Right lobe of liver (tissue), 6 donors: ENCODE measurements around the gene WFIKKN1. TPM values are rescaled to one million over a fixed set of nuclear protein-coding genes. Genes with fewer than 3 reads are reported as not detected.

Experiments used
- ATAC-seq, 4 donors: fragments of 200-7000 bp; cut with Tn5 transposase; one replicate each; pipeline ENCODE4 v1.9.1; 2020; ENCODE audit warnings: mild to moderate bottlenecking in 4 of 4, moderate library complexity in 4 of 4
- DNase-seq, 3 donors: peaks; one replicate each; pipeline ENCODE4 v3.0.0-alpha.2; 2020
- H3K27ac ChIP-seq, 3 donors: fragments of 200-600 bp; one replicate each; pipeline ENCODE4 v1.8.0; 2022
- H3K27me3 ChIP-seq, 2 donors: fragments of 200-600 bp; one replicate each; pipeline ENCODE4 v1.8.0; 2022
- H3K36me3 ChIP-seq, 4 donors: fragments of 200-600 bp; sonication (generic) in 1 of 4; one replicate each; pipeline versions ENCODE4 v1.5.1 to v1.8.0; 2017 to 2022; ENCODE audit warnings: control low read depth in 1 of 4
- H3K4me1 ChIP-seq, 4 donors: fragments of 200-600 bp; sonication (generic) in 1 of 4; one replicate each; pipeline versions ENCODE4 v1.5.1 to v1.8.0; 2017 to 2022; ENCODE audit warnings: control low read depth in 1 of 4
- H3K4me3 ChIP-seq, 3 donors: fragments of 200-600 bp; one replicate each; pipeline ENCODE4 v1.8.0; 2022
- H3K9me3 ChIP-seq, 4 donors: fragments of 200-600 bp; sonication (generic) in 1 of 4; one replicate each; pipeline versions ENCODE4 v1.5.1 to v1.8.0; 2017 to 2022; ENCODE audit warnings: control low read depth in 1 of 4
- POLR2A ChIP-seq: fragments of 450-650 bp; IDR thresholded peaks from one replicate; pipeline ENCODE4 v1.6.1; 2017; ENCODE audit warnings: antibody characterized with exemption, mild to moderate bottlenecking
- WGBS: methylation state at CpG from one replicate; pipeline ENCODE4 v1.1.6; 2018; ENCODE audit warnings: low coverage, low lambda C conversion rate; ENCODE audit not compliant: insufficient coverage; ENCODE audit errors: missing lambda C conversion rate; 5-methylcytosine and 5-hydroxymethylcytosine counted together
- intact Hi-C, 2 donors: fragments of 100-400 bp; cut with DNase I; formaldehyde crosslinking; loops; one replicate each; pipeline versions ENCODE4 v1.11.2 to v1.14.1; 2022
- total RNA-seq, 6 experiments: library from RNA; depleted of rRNA in 2 of 6; stranded (reverse); fragments of >200 nt in 2 of 6; fragmentation: NEBNext Ultra II Directional in 3 of 6; extraction: Animal tissue kit (Norgen Biotek cat#: 25700) in 3 of 6; gene quantifications; one replicate each; pipeline versions ENCODE4 v1.1.0 to v1.2.4, GENCODE V29; 2016 to 2023
- TF ChIP-seq, protein P1 (sequence below), 4 donors: fragments of 200-600 bp in 3 of 4; fragments of 450-650 bp in 1 of 4; IDR thresholded peaks; one replicate each; pipeline versions ENCODE4 v1.5.1 to v1.8.0; 2016 to 2022; ENCODE audit warnings: antibody characterized with exemption in 4 of 4, mild to moderate bottlenecking in 2 of 4
- donor health status: DM: no; HTN: yes; CAD: no.
- donor health status: DM: no; HTN: no; CAD: no.
- donor health status: DM: no; HTN: no; CAD: no.
- donor health status: DM: no; HTN: yes; CAD: no.
- donor health status: DM: no; HTN: yes; CAD: no.

WFIKKN1 gene
- total RNA-seq, 6 experiments from 2014 or later: 0.43 to 0.70 (median 0.56) TPM

DNA sequence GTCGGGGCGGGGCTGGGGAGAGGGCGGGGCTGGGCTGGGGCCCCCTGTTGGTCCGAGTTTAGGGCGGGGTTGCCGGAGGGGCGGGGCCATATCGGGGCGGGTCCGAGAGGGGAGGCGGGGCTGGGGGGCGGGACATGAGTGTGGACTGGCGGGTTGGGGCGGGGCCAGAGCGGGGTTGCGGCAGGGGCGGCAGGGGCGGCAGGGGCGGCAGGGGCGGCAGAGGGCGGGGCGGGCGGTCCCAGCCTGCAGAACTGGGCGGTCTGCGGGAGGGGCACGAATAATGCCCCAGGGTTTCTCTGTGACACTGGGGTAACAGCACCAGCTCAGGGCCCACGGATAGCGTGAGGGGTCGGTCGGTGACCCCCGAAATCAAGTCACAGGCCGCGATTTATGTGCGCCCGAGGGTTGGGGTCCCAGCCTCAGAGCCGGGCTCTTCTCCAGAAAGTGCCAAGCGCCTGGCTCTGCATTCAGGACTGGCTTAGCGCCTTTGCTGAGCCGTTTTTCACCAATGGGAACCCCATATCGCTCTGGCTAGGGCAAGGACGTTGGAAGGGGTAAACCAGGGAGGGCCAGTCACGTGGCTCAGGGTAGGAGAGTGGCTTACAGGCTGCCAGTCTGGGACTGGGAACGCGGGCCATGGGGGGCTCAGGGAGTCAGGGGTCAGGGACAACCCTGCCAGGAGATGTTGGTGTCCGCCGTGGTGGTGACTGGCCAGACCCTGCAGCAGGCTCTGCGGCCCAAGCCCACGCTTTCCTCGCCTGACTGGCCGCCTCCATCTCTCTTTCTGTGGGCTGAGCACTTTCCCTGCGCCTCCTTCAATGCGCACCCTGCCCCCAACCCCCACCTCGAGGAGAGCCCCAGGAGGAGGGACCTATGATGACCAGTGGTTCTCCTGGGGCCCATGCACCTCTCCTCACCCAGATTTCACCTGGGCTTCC lies 6.6 kb downstream of the WFIKKN1 start:
- WGBS: 0% methylated on average over 4 of the region's 53 CpGs
- H3K9me3 ChIP-seq: no peaks in the 10 kb centered on the region
- H3K4me1 ChIP-seq: peaks cover 0 to 15% (median 0%) of the 10 kb centered on the region in 4 donors
- H3K27ac ChIP-seq: peak overlapping the region; percentile 93 to 96 (median 96)
- intact Hi-C loops: loop anchor here in 1 of 2 donors (10.0 kb wide), 1 partner anchor 53 kb away; no protein-coding TSS in a partner anchor
- ATAC-seq: peak; percentile 75 to 82 (median 80)
- TF ChIP-seq POLR2A: no peak
- TF ChIP-seq, protein P1, sequence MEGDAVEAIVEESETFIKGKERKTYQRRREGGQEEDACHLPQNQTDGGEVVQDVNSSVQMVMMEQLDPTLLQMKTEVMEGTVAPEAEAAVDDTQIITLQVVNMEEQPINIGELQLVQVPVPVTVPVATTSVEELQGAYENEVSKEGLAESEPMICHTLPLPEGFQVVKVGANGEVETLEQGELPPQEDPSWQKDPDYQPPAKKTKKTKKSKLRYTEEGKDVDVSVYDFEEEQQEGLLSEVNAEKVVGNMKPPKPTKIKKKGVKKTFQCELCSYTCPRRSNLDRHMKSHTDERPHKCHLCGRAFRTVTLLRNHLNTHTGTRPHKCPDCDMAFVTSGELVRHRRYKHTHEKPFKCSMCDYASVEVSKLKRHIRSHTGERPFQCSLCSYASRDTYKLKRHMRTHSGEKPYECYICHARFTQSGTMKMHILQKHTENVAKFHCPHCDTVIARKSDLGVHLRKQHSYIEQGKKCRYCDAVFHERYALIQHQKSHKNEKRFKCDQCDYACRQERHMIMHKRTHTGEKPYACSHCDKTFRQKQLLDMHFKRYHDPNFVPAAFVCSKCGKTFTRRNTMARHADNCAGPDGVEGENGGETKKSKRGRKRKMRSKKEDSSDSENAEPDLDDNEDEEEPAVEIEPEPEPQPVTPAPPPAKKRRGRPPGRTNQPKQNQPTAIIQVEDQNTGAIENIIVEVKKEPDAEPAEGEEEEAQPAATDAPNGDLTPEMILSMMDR (IDR thresholded peaks at IDR 0.05): no peak
- H3K4me3 ChIP-seq: peak overlapping the region; percentile 73 to 83 (median 77)
- H3K36me3 ChIP-seq: no peaks in the 10 kb centered on the region
- peak; percentile 95 to 97 (median 97) for DNase-seq
- no peaks in the 10 kb centered on the region for H3K27me3 ChIP-seq

DNA sequence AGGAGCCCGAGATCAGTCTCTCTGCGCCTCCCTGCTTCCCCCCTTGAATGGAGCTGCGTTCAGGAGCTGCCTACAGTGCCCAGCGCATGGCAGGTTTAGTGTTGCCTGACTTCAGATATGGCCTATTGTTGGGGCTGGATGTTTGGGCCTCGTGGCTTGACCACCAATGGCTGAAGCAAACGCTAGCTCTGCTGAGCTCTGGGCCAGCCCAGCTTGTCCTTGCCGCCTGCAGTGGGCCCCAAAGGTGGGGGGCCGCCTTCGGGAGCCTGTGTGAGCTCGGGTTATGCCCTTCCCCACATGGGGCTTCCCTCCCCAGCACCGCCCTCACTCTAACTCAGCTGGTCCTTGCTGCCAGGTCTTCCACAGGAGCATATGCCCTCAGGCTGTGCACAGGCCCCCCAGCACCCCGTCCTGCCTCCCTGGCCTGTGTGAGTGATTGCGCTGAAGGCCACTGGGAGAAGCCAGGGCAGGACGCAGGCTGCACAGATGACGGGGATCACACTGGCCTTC lies 7.3 kb downstream of the WFIKKN1 start:
- H3K36me3 ChIP-seq: no peaks in the 10 kb centered on the region
- H3K4me1 ChIP-seq: peaks cover 0 to 19% (median 0%) of the 10 kb centered on the region in 4 donors
- no peaks in the 10 kb centered on the region for H3K9me3 ChIP-seq
- H3K27me3 ChIP-seq: no peaks in the 10 kb centered on the region
- ATAC-seq (no peak), DNase-seq (no peak)
- no peak overlapping the region for H3K4me3 ChIP-seq
- peak overlapping the region in 1 of 3 donors; percentile 59 for H3K27ac ChIP-seq
- intact Hi-C loops: loop anchor here in 1 of 2 donors (10.0 kb wide), 1 partner anchor 53 kb away; no protein-coding TSS in a partner anchor
- WGBS: 82% methylated on average over 3 of the region's 15 CpGs
- TF ChIP-seq POLR2A: no peak
- TF ChIP-seq, protein P1 (IDR thresholded peaks at IDR 0.05): no peak

DNA sequence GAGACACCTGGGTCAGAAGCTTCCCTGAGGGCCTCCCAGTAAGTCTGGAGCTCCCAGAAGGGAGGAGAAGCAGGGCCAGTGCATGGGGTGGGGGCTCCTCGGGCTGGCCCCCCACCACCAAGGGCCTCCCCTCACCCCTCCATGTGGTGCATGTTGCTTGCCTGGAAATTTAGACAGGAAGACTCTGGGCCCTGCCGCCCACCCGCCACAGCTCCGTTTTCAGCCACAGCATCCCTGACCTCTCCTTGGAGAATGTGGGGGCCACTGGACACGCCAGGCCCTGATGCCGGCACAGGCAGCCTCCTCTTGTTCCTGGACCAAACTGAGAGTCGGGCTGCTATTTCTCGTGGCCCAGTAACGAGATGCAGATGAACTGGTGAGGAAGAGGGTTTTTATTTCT lies 8.1 kb downstream of the WFIKKN1 start:
- DNase-seq: no peak
- no peak for ATAC-seq
- H3K4me3 ChIP-seq: no peak overlapping the region
- TF ChIP-seq POLR2A: no peak
- TF ChIP-seq, protein P1 (IDR thresholded peaks at IDR 0.05): no peak
- no peaks in the 10 kb centered on the region for H3K27me3 ChIP-seq
- intact Hi-C loops: loop anchor here in 1 of 2 donors (10.0 kb wide), 1 partner anchor 54 kb away; no protein-coding TSS in a partner anchor
- WGBS: no CpG with 5 or more reads among the region's 9 CpGs
- H3K9me3 ChIP-seq: no peaks in the 10 kb centered on the region
- H3K36me3 ChIP-seq: no peaks in the 10 kb centered on the region
- H3K27ac ChIP-seq: no peak overlapping the region
- peaks cover 0 to 26% (median 0%) of the 10 kb centered on the region in 4 donors for H3K4me1 ChIP-seq

DNA sequence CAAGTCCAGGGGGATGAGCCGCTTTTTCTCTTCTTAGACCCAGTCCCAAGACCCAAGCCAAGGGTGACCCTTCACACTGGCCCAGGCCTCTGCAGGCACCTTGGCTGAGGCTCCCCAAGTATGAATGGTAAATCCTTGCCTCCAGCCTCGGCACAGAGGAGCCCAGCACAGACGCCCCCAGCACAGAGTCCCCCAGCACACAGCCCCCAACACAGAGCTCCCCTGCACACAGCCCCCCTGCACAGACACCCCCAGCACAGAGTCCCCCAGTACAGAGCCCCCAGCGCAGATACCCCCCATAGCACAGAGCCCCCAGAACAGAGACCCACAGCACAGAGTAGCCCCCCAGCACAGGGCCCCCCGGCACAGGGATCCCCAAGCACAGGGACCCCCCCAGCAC lies 9.8 kb downstream of the WFIKKN1 start:
- no peaks in the 10 kb centered on the region for H3K9me3 ChIP-seq
- no peak overlapping the region for H3K27ac ChIP-seq
- H3K4me1 ChIP-seq: peaks cover 0 to 34% (median 2%) of the 10 kb centered on the region in 4 donors
- WGBS: no CpG with 5 or more reads among the region's 5 CpGs
- H3K27me3 ChIP-seq: no peaks in the 10 kb centered on the region
- DNase-seq (no peak), ATAC-seq (no peak)
- H3K4me3 ChIP-seq: no peak overlapping the region
- H3K36me3 ChIP-seq: no peaks in the 10 kb centered on the region
- TF ChIP-seq, protein P1 (IDR thresholded peaks at IDR 0.05): no peak
- no peak for TF ChIP-seq POLR2A
- intact Hi-C loops: no loop called here
